ENCODE results near the gene PRELP.

PRELP gene

GRCh38 chr1:203521812-203522211, 46.2 kb downstream of the PRELP start:
- TF ChIP-seq FOXP2 (optimal IDR thresholded peaks at IDR 0.05; ENCODE audit: borderline replicate concordance, extremely low read depth, extremely low read length, insufficient read depth) (no peak), POLR2AphosphoS5 (IDR thresholded peaks at IDR 0.05; ENCODE audit: low read depth, low read length) (no peak), SIN3A (IDR thresholded peaks at IDR 0.05; ENCODE audit: borderline replicate concordance, insufficient read depth, low read length) (no peak), TAF1 (IDR thresholded peaks at IDR 0.05; ENCODE audit: borderline replicate concordance, insufficient read depth, low read length) (no peak), REST (IDR thresholded peaks at IDR 0.05; ENCODE audit: insufficient read depth in 1 of 2, low read depth in 2 of 2, low read length in 2 of 2) (no peak)

GRCh38 chr1:203522237-203522636, 46.6 kb downstream of the PRELP start:
- TF ChIP-seq TAF1 (IDR thresholded peaks at IDR 0.05; ENCODE audit: borderline replicate concordance, insufficient read depth, low read length), result no peak
- no peak for TF ChIP-seq SIN3A (IDR thresholded peaks at IDR 0.05; ENCODE audit: borderline replicate concordance, insufficient read depth, low read length)
- no peak for TF ChIP-seq REST (IDR thresholded peaks at IDR 0.05; ENCODE audit: insufficient read depth in 1 of 2, low read depth in 2 of 2, low read length in 2 of 2)
- no peak for TF ChIP-seq POLR2AphosphoS5 (IDR thresholded peaks at IDR 0.05; ENCODE audit: low read depth, low read length)
- TF ChIP-seq FOXP2 (optimal IDR thresholded peaks at IDR 0.05; ENCODE audit: borderline replicate concordance, extremely low read depth, extremely low read length, insufficient read depth), result no peak

GRCh38 chr1:203523667-203524066, 48.1 kb downstream of the PRELP start:
- no peak for TF ChIP-seq REST (IDR thresholded peaks at IDR 0.05; ENCODE audit: insufficient read depth in 1 of 2, low read depth in 2 of 2, low read length in 2 of 2)
- TF ChIP-seq SIN3A (IDR thresholded peaks at IDR 0.05; ENCODE audit: borderline replicate concordance, insufficient read depth, low read length), result no peak
- no peak for TF ChIP-seq FOXP2 (optimal IDR thresholded peaks at IDR 0.05; ENCODE audit: borderline replicate concordance, extremely low read depth, extremely low read length, insufficient read depth)
- no peak for TF ChIP-seq POLR2AphosphoS5 (IDR thresholded peaks at IDR 0.05; ENCODE audit: low read depth, low read length)
- no peak for TF ChIP-seq TAF1 (IDR thresholded peaks at IDR 0.05; ENCODE audit: borderline replicate concordance, insufficient read depth, low read length)

GRCh38 chr1:203524152-203524551, 48.5 kb downstream of the PRELP start:
- no peak for TF ChIP-seq SIN3A (IDR thresholded peaks at IDR 0.05; ENCODE audit: borderline replicate concordance, insufficient read depth, low read length)
- TF ChIP-seq FOXP2 (optimal IDR thresholded peaks at IDR 0.05; ENCODE audit: borderline replicate concordance, extremely low read depth, extremely low read length, insufficient read depth), result no peak

GRCh38 chr1:203524824-203525223, 49.2 kb downstream of the PRELP start:
- TF ChIP-seq FOXP2 (optimal IDR thresholded peaks at IDR 0.05; ENCODE audit: borderline replicate concordance, extremely low read depth, extremely low read length, insufficient read depth), result no peak
- no peak for TF ChIP-seq REST (IDR thresholded peaks at IDR 0.05; ENCODE audit: insufficient read depth in 1 of 2, low read depth in 2 of 2, low read length in 2 of 2)
- no peak for TF ChIP-seq SIN3A (IDR thresholded peaks at IDR 0.05; ENCODE audit: borderline replicate concordance, insufficient read depth, low read length)
- no peak for TF ChIP-seq POLR2AphosphoS5 (IDR thresholded peaks at IDR 0.05; ENCODE audit: low read depth, low read length)
- no peak for TF ChIP-seq TAF1 (IDR thresholded peaks at IDR 0.05; ENCODE audit: borderline replicate concordance, insufficient read depth, low read length)
